Measurements from ENCODE around the gene DLK2. TPM values are rescaled to one million over a fixed set of nuclear protein-coding genes. Genes with fewer than 3 reads are reported as not detected.

DLK2 gene
- total and polyA plus RNA-seq, 2 of the 13 experiments (the other 11 are each of a cell fraction or from before 2014, with no cell fraction given) = 1.2 to 3.8 TPM

GRCh38 chr6:43436577-43437282, 18.6 kb downstream of the DLK2 start (continued):
- TF ChIP-seq REST (IDR thresholded peaks at IDR 0.05; ENCODE audit: borderline replicate concordance in 1 of 2, low read depth in 1 of 2, low read length in 2 of 2) = peak in 1 of 2 experiments; percentile 21; a peak in 1 of 4 replicates
- TF ChIP-seq NBN (conservative IDR thresholded peaks at IDR 0.05) = no peak
- no peak for TF ChIP-seq MEIS1 (CRISPR knock-in tag; IDR thresholded peaks at IDR 0.05; ENCODE audit: borderline replicate concordance)
- TF ChIP-seq ZBTB26 (CRISPR knock-in tag; IDR thresholded peaks at IDR 0.05; ENCODE audit: borderline replicate concordance) = no peak
- no peak for TF ChIP-seq NFE2L1 (CRISPR knock-in tag; IDR thresholded peaks at IDR 0.05; ENCODE audit: borderline replicate concordance)
- TF ChIP-seq RAD51 (IDR thresholded peaks at IDR 0.05; ENCODE audit: borderline replicate concordance) = no peak
- no peak for TF ChIP-seq ZFP36 (IDR thresholded peaks at IDR 0.05; ENCODE audit: borderline replicate concordance, low read depth, low read length, partially characterized antibody)
- TF ChIP-seq SALL2 (CRISPR knock-in tag; IDR thresholded peaks at IDR 0.05) = no peak
- no peak for TF ChIP-seq ZNF24 (IDR thresholded peaks at IDR 0.05)
- no peak; the same call in 1 of the 2 replicates for TF ChIP-seq NFYC (CRISPR knock-in tag; IDR thresholded peaks at IDR 0.05)
- 0 out of 2 replicates have a peak, but pooled peaks have one; percentile 58 for TF ChIP-seq IRX3 (CRISPR knock-in tag; IDR thresholded peaks at IDR 0.05; ENCODE audit: borderline replicate concordance, low read depth)
- no peak for TF ChIP-seq NFYB (CRISPR knock-in tag; IDR thresholded peaks at IDR 0.05)
- no peak for TF ChIP-seq ZNF800 (CRISPR knock-in tag; IDR thresholded peaks at IDR 0.05)
- TF ChIP-seq ZNF841 (CRISPR knock-in tag; IDR thresholded peaks at IDR 0.05; ENCODE audit: borderline replicate concordance) = no peak
- TF ChIP-seq RARA (CRISPR knock-in tag; IDR thresholded peaks at IDR 0.05) = peak; percentile 99
- TF ChIP-seq ZNF33A (CRISPR knock-in tag; IDR thresholded peaks at IDR 0.05; ENCODE audit: borderline replicate concordance) = no peak
- TF ChIP-seq ATF6 (CRISPR knock-in tag; conservative IDR thresholded peaks at IDR 0.05) = peak; percentile 61; the same call in 1 of the 2 replicates
- peak in 1 of 2 experiments; percentile 66; a peak in 2 of 4 replicates for TF ChIP-seq EP300 (IDR thresholded peaks at IDR 0.05; ENCODE audit: low read depth in 2 of 2, low read length in 2 of 2)
- TF ChIP-seq EP300 (CRISPR knock-in tag; IDR thresholded peaks at IDR 0.05; ENCODE audit: borderline replicate concordance) = peak; percentile 25; the same call in 1 of the 2 replicates
